H9 (cell line): Measurements from ENCODE around the gene CCDC34. TPM values are rescaled to one million over a fixed set of nuclear protein-coding genes. Genes with fewer than 3 reads are reported as not detected.
A peak's percentile ranks its signal among the peaks of the same experiment; 100 is the strongest.

Source experiments
- DNase-seq: peaks from one replicate; pipeline ENCODE4 v3.0.0-alpha.2; 2017
- H2AFZ ChIP-seq: one replicate; pipeline ENCODE4 v1.6.1; 2013; ENCODE audit warnings: mild to moderate bottlenecking, low read length, control low read depth, moderate library complexity
- H2AK5ac ChIP-seq: 2 replicates; pipeline ENCODE4 v1.6.1; 2013; ENCODE audit warnings: low read length, control low read depth, mixed read lengths; ENCODE audit not compliant: insufficient read length
- H2BK120ac ChIP-seq: one replicate; pipeline ENCODE4 v1.6.1; 2013; ENCODE audit warnings: low read depth, mild to moderate bottlenecking, low read length, control low read depth, inconsistent platforms; ENCODE audit not compliant: poor library complexity, severe bottlenecking
- H2BK12ac ChIP-seq: 2 replicates; pipeline ENCODE4 v1.6.1; 2013; ENCODE audit warnings: low read length, control low read depth, mixed read lengths, low read depth; ENCODE audit not compliant: insufficient read length
- H2BK15ac ChIP-seq: 2 replicates; pipeline ENCODE4 v1.6.1; 2013; ENCODE audit warnings: low read depth, low read length, control low read depth
- H2BK20ac ChIP-seq: one replicate; pipeline ENCODE4 v1.6.1; 2013; ENCODE audit warnings: low read depth, mild to moderate bottlenecking, low read length, control low read depth, inconsistent platforms; ENCODE audit not compliant: poor library complexity, severe bottlenecking
- H2BK5ac ChIP-seq: 2 replicates; pipeline ENCODE4 v1.6.1; 2013; ENCODE audit warnings: low read length, control low read depth, mixed read lengths; ENCODE audit not compliant: insufficient read length
- H3K14ac ChIP-seq: 2 replicates; pipeline ENCODE4 v1.6.1; 2013; ENCODE audit warnings: low read length, control low read depth; ENCODE audit not compliant: insufficient read depth
- H3K18ac ChIP-seq: 2 replicates; pipeline ENCODE4 v1.6.1; 2013; ENCODE audit warnings: low read depth, mild to moderate bottlenecking, mixed read lengths, low read length, control low read depth; ENCODE audit not compliant: insufficient read length
- H3K23ac ChIP-seq: 2 replicates; pipeline ENCODE4 v1.6.1; 2013; ENCODE audit warnings: low read length, control low read depth, mixed read lengths, low read depth; ENCODE audit not compliant: insufficient read length
- H3K23me2 ChIP-seq: 2 replicates; pipeline ENCODE4 v1.6.1; 2013; ENCODE audit warnings: low read depth, mild to moderate bottlenecking, mixed read lengths, low read length, control low read depth; ENCODE audit not compliant: insufficient read length, poor library complexity, severe bottlenecking
- H3K27ac ChIP-seq: 2 replicates; pipeline ENCODE4 v1.5.1; 2013; ENCODE audit warnings: low read length, control low read depth, mixed read lengths, low read depth; ENCODE audit not compliant: insufficient read length
- H3K27me3 ChIP-seq: 2 replicates; pipeline ENCODE4 v1.6.1; 2013; ENCODE audit warnings: low read length, control low read depth, inconsistent platforms; ENCODE audit not compliant: insufficient read depth
- H3K4ac ChIP-seq: 2 replicates; pipeline ENCODE4 v1.6.1; 2013; ENCODE audit warnings: low read depth, mild to moderate bottlenecking, control low read depth, inconsistent platforms, low read length, moderate library complexity
- H3K4me1 ChIP-seq: 2 replicates; pipeline ENCODE4 v1.6.1; 2013; ENCODE audit warnings: low read length, control low read depth, inconsistent platforms; ENCODE audit not compliant: insufficient read depth
- H3K4me2 ChIP-seq: 2 replicates; pipeline ENCODE4 v1.6.1; 2013; ENCODE audit warnings: low read length, control low read depth, mixed read lengths; ENCODE audit not compliant: insufficient read length, insufficient read depth
- H3K56ac ChIP-seq: 2 replicates; pipeline ENCODE4 v1.6.1; 2013; ENCODE audit warnings: low read depth, mild to moderate bottlenecking, mixed read lengths, low read length, control low read depth; ENCODE audit not compliant: insufficient read length
- H3K79me1 ChIP-seq: 2 replicates; pipeline ENCODE4 v1.6.1; 2013; ENCODE audit warnings: low read depth, mild to moderate bottlenecking, moderate library complexity, low read length, control low read depth, inconsistent platforms; ENCODE audit not compliant: insufficient read depth, poor library complexity, severe bottlenecking
- H3K79me2 ChIP-seq: 2 replicates; pipeline ENCODE4 v1.6.1; 2013; ENCODE audit warnings: low read length, control low read depth, inconsistent platforms; ENCODE audit not compliant: insufficient read depth
- H3K9ac ChIP-seq: 2 replicates; pipeline ENCODE4 v1.6.1; 2013; ENCODE audit warnings: low read length, control low read depth, mixed read lengths; ENCODE audit not compliant: insufficient read length; ENCODE audit errors: extremely low read depth
- H3K9me3 ChIP-seq: one replicate; pipeline ENCODE4 v1.6.1; 2013; ENCODE audit warnings: low read depth, low read length, inconsistent platforms; ENCODE audit not compliant: control insufficient read depth
- H3T11ph ChIP-seq: one replicate; pipeline ENCODE4 v1.6.1; 2013; ENCODE audit warnings: mild to moderate bottlenecking, low read length, control low read depth, inconsistent platforms
- H4K20me1 ChIP-seq: one replicate; pipeline ENCODE4 v1.6.1; 2013; ENCODE audit not compliant: control insufficient read depth, insufficient read length, insufficient read depth
- H4K5ac ChIP-seq: 2 replicates; pipeline ENCODE4 v1.6.1; 2013; ENCODE audit warnings: low read depth, mild to moderate bottlenecking, mixed read lengths, low read length, control low read depth; ENCODE audit not compliant: insufficient read length
- H4K8ac ChIP-seq: replicated peaks from 2 replicates; pipeline ENCODE4 v1.6.1; 2013; ENCODE audit warnings: low read length, control low read depth, mixed read lengths, low read depth; ENCODE audit not compliant: insufficient read length
- H4K91ac ChIP-seq: 2 replicates; pipeline ENCODE4 v1.6.1; 2013; ENCODE audit warnings: low read depth, mild to moderate bottlenecking, moderate library complexity, mixed read lengths, low read length, control low read depth; ENCODE audit not compliant: insufficient read length
- H3K27ac Mint-ChIP-seq, 3 experiments: 2 replicates in 2 of 3; 3 replicates in 1 of 3; pipeline ENCODE4 v1.8.0; 2020 to 2021; ENCODE audit warnings: mixed read lengths in 3 of 3, mild to moderate bottlenecking in 1 of 3, moderate library complexity in 1 of 3
- H3K27me3 Mint-ChIP-seq: 2 replicates; pipeline ENCODE4 v1.8.0; 2021; ENCODE audit warnings: low read depth, mild to moderate bottlenecking, moderate library complexity, mixed read lengths
- H3K36me3 Mint-ChIP-seq, 3 experiments: 2 replicates in 2 of 3; 3 replicates in 1 of 3; pipeline ENCODE4 v1.8.0; 2020 to 2021; ENCODE audit warnings: low read depth in 3 of 3, mixed read lengths in 3 of 3; ENCODE audit not compliant: insufficient read depth in 1 of 3
- H3K4me1 Mint-ChIP-seq, 2 experiments: 2 replicates each; pipeline ENCODE4 v1.8.0; 2020; ENCODE audit warnings: mixed read lengths in 2 of 2
- H3K4me3 Mint-ChIP-seq, 2 experiments: 2 replicates in 1 of 2; 3 replicates in 1 of 2; pipeline ENCODE4 v1.8.0; 2020 to 2021; ENCODE audit warnings: mild to moderate bottlenecking in 2 of 2, mixed read lengths in 2 of 2, moderate library complexity in 1 of 2
- H3K9me3 Mint-ChIP-seq, 2 experiments: 2 replicates in 1 of 2; 3 replicates in 1 of 2; pipeline ENCODE4 v1.8.0; 2020; ENCODE audit warnings: mild to moderate bottlenecking in 2 of 2, mixed read lengths in 2 of 2, moderate library complexity in 1 of 2
- CTCF ChIP-seq: fragments of 200-600 bp; sonication (generic); conservative IDR thresholded peaks from 3 replicates; pipeline ENCODE4 v1.8.0; 2021; ENCODE audit warnings: antibody characterized with exemption, mild to moderate bottlenecking
- WGBS: extraction: QIAGEN DNeasy Blood & Tissue Kit; methylation state at CpG from one replicate; pipeline ENCODE4 v1.1.7; 2013; ENCODE audit warnings: missing lambda C conversion rate, low lambda C conversion rate, mixed read lengths; ENCODE audit not compliant: insufficient read length; ENCODE audit errors: extremely low coverage; 5-methylcytosine and 5-hydroxymethylcytosine counted together
- total RNA-seq: library from RNA; stranded (reverse); gene quantifications from 2 replicates; pipeline ENCODE4 v1.2.1, GENCODE V29; 2021

The CCDC34 gene
- total RNA-seq, 1 experiment from 2014 or later: 25.2 TPM

GRCh38 chr11:27354359-27354965, 8.6 kb downstream of the CCDC34 start:
- H3K4ac ChIP-seq: no peak overlapping the region
- H3K4me1 ChIP-seq: peaks cover 4% of the 10 kb centered on the region
- H3K9me3 ChIP-seq: no peaks in the 10 kb centered on the region
- H4K8ac ChIP-seq: no peak overlapping the region
- H3K27me3 Mint-ChIP-seq: no peaks in the 10 kb centered on the region; the same call in 1 of the 2 replicates
- WGBS: no CpG with 5 or more reads among the region's 5 CpGs
- no peak for TF ChIP-seq CTCF
- H3K4me1 Mint-ChIP-seq: peaks cover 58 to 64% of the 10 kb centered on the region in 2 experiments
- no peak overlapping the region for H3K9ac ChIP-seq
- no peaks in the 10 kb centered on the region for H3K79me2 ChIP-seq
- no peaks in the 10 kb centered on the region for H3K9me3 Mint-ChIP-seq
- H3K27ac ChIP-seq: no peak overlapping the region
- H3K23me2 ChIP-seq: no peaks in the 10 kb centered on the region
- H3K14ac ChIP-seq: no peak overlapping the region
- no peaks in the 10 kb centered on the region for H3K79me1 ChIP-seq
- no peak overlapping the region for H4K5ac ChIP-seq
- H3K27ac Mint-ChIP-seq: peak overlapping the region in 2 of 3 experiments; percentile 22 to 75; a peak in 3 of 7 replicates
- H3K27me3 ChIP-seq: no peaks in the 10 kb centered on the region
- H2AK5ac ChIP-seq: no peak overlapping the region
- no peak overlapping the region for H2BK5ac ChIP-seq
- no peak overlapping the region for H3K18ac ChIP-seq
- no peak overlapping the region for H3T11ph ChIP-seq
- H3K4me2 ChIP-seq: no peak overlapping the region
- H2BK20ac ChIP-seq: no peak overlapping the region
- H4K20me1 ChIP-seq: no peaks in the 10 kb centered on the region
- no peak overlapping the region for H3K23ac ChIP-seq
- no peak overlapping the region for H3K4me3 Mint-ChIP-seq
- no peak overlapping the region for H2BK15ac ChIP-seq
- no peak overlapping the region for H3K56ac ChIP-seq
- no peak overlapping the region for H2BK120ac ChIP-seq
- H2BK12ac ChIP-seq: no peak overlapping the region
- H3K36me3 Mint-ChIP-seq: peaks cover 2 to 25% (median 20%) of the 10 kb centered on the region in 3 experiments
- H4K91ac ChIP-seq: no peak overlapping the region
- DNase-seq: no peak
- no peak overlapping the region for H2AFZ ChIP-seq
